Measurements from ENCODE around the gene MAN2A1. TPM values are rescaled to one million over a fixed set of nuclear protein-coding genes. Genes with fewer than 3 reads are reported as not detected.

Gene MAN2A1
- total and polyA plus RNA-seq, 4 donors = 29.5 to 107 (median 42.0) TPM

- peak overlapping the region; percentile 47 for H3K27ac ChIP-seq (ENCODE audit: low read depth, low read length)
- no peak overlapping the region for H3K4me3 ChIP-seq (ENCODE audit: low read depth, low read length)
- peaks cover 9% of the 10 kb centered on the region for H3K4me1 ChIP-seq (ENCODE audit: control insufficient read depth, insufficient read depth, low read length)
- no peaks in the 10 kb centered on the region for H3K36me3 ChIP-seq (ENCODE audit: control insufficient read depth, insufficient read depth, low read length)
- H3K9me3 ChIP-seq (ENCODE audit: control insufficient read depth, insufficient read depth, low read length) = no peaks in the 10 kb centered on the region
- peak in 2 of 6 donors; percentile 43 to 53 for DNase-seq (ENCODE audit: low read depth in 4 of 6, low spot score in 6 of 6)
- WGBS (ENCODE audit: insufficient coverage) = 29% methylated on average over 7 of the region's 9 CpGs
- no peaks in the 10 kb centered on the region for H3K27me3 ChIP-seq (ENCODE audit: control insufficient read depth, insufficient read depth, low read length)
Observed at GRCh38 chr5:109898269-109899162, 208.8 kb downstream of the MAN2A1 start.

GRCh38 chr5:109899163-109899535 lies 209.4 kb downstream of the MAN2A1 start:
- no peaks in the 10 kb centered on the region for H3K9me3 ChIP-seq (ENCODE audit: control insufficient read depth, insufficient read depth, low read length)
- H3K27ac ChIP-seq (ENCODE audit: low read depth, low read length) = no peak overlapping the region
- peak in 1 of 6 donors; percentile 20 for DNase-seq (ENCODE audit: low read depth in 4 of 6, low spot score in 6 of 6)
- H3K4me1 ChIP-seq (ENCODE audit: control insufficient read depth, insufficient read depth, low read length) = peaks cover 9% of the 10 kb centered on the region
- no peaks in the 10 kb centered on the region for H3K36me3 ChIP-seq (ENCODE audit: control insufficient read depth, insufficient read depth, low read length)
- H3K4me3 ChIP-seq (ENCODE audit: low read depth, low read length) = no peak overlapping the region
- 36% methylated on average over 8 of the region's 8 CpGs for WGBS (ENCODE audit: insufficient coverage)
- no peaks in the 10 kb centered on the region for H3K27me3 ChIP-seq (ENCODE audit: control insufficient read depth, insufficient read depth, low read length)

GRCh38 chr5:109900461-109900860 lies 210.7 kb downstream of the MAN2A1 start:
- no peak overlapping the region for H3K4me3 ChIP-seq (ENCODE audit: low read depth, low read length)
- DNase-seq (ENCODE audit: low read depth in 4 of 6, low spot score in 6 of 6) = no peak
- H3K9me3 ChIP-seq (ENCODE audit: control insufficient read depth, insufficient read depth, low read length) = no peaks in the 10 kb centered on the region
- no CpG with 5 or more reads among the region's 3 CpGs for WGBS (ENCODE audit: insufficient coverage)
- H3K4me1 ChIP-seq (ENCODE audit: control insufficient read depth, insufficient read depth, low read length) = peaks cover 9% of the 10 kb centered on the region
- no peak overlapping the region for H3K27ac ChIP-seq (ENCODE audit: low read depth, low read length)
- H3K27me3 ChIP-seq (ENCODE audit: control insufficient read depth, insufficient read depth, low read length) = no peaks in the 10 kb centered on the region
- H3K36me3 ChIP-seq (ENCODE audit: control insufficient read depth, insufficient read depth, low read length) = no peaks in the 10 kb centered on the region

- 93% methylated on average over 2 of the region's 3 CpGs for WGBS (ENCODE audit: insufficient coverage)
- H3K4me3 ChIP-seq (ENCODE audit: low read depth, low read length) = no peak overlapping the region
- H3K9me3 ChIP-seq (ENCODE audit: control insufficient read depth, insufficient read depth, low read length) = no peaks in the 10 kb centered on the region
- DNase-seq (ENCODE audit: low read depth in 4 of 6, low spot score in 6 of 6) = no peak
- peaks cover 9% of the 10 kb centered on the region for H3K4me1 ChIP-seq (ENCODE audit: control insufficient read depth, insufficient read depth, low read length)
- H3K36me3 ChIP-seq (ENCODE audit: control insufficient read depth, insufficient read depth, low read length) = no peaks in the 10 kb centered on the region
- no peak overlapping the region for H3K27ac ChIP-seq (ENCODE audit: low read depth, low read length)
- H3K27me3 ChIP-seq (ENCODE audit: control insufficient read depth, insufficient read depth, low read length) = no peaks in the 10 kb centered on the region
Observed at GRCh38 chr5:109900911-109901627, 211.3 kb downstream of the MAN2A1 start.

- Histone ChIP-seq H3K9me3 (ENCODE audit: control insufficient read depth, insufficient read depth, low read length) (no peaks in the 10 kb centered on the region), H3K4me3 (ENCODE audit: low read depth, low read length) (no peak overlapping the region), H3K27ac (ENCODE audit: low read depth, low read length) (no peak overlapping the region), H3K27me3 (ENCODE audit: control insufficient read depth, insufficient read depth, low read length) (no peaks in the 10 kb centered on the region), H3K36me3 (ENCODE audit: control insufficient read depth, insufficient read depth, low read length) (no peaks in the 10 kb centered on the region), H3K4me1 (ENCODE audit: control insufficient read depth, insufficient read depth, low read length) (peaks cover 9% of the 10 kb centered on the region)
- WGBS (ENCODE audit: insufficient coverage) = no CpG with 5 or more reads among the region's 1 CpG
- no peak for DNase-seq (ENCODE audit: low read depth in 4 of 6, low spot score in 6 of 6)
Observed at GRCh38 chr5:109901628-109901981, 211.9 kb downstream of the MAN2A1 start.

- WGBS (ENCODE audit: insufficient coverage) = 20% methylated on average over 1 of the region's 2 CpGs
- no peak overlapping the region for H3K27ac ChIP-seq (ENCODE audit: low read depth, low read length)
- peak in 1 of 6 donors; percentile 40 for DNase-seq (ENCODE audit: low read depth in 4 of 6, low spot score in 6 of 6)
- peaks cover 9% of the 10 kb centered on the region for H3K4me1 ChIP-seq (ENCODE audit: control insufficient read depth, insufficient read depth, low read length)
- no peaks in the 10 kb centered on the region for H3K36me3 ChIP-seq (ENCODE audit: control insufficient read depth, insufficient read depth, low read length)
- no peak overlapping the region for H3K4me3 ChIP-seq (ENCODE audit: low read depth, low read length)
- no peaks in the 10 kb centered on the region for H3K27me3 ChIP-seq (ENCODE audit: control insufficient read depth, insufficient read depth, low read length)
- H3K9me3 ChIP-seq (ENCODE audit: control insufficient read depth, insufficient read depth, low read length) = no peaks in the 10 kb centered on the region
Observed at GRCh38 chr5:109903061-109903460, 213.3 kb downstream of the MAN2A1 start.

- H3K27me3 ChIP-seq (ENCODE audit: control insufficient read depth, insufficient read depth, low read length) = no peaks in the 10 kb centered on the region
- H3K4me1 ChIP-seq (ENCODE audit: control insufficient read depth, insufficient read depth, low read length) = no peaks in the 10 kb centered on the region
- no peaks in the 10 kb centered on the region for H3K36me3 ChIP-seq (ENCODE audit: control insufficient read depth, insufficient read depth, low read length)
- no peak overlapping the region for H3K4me3 ChIP-seq (ENCODE audit: low read depth, low read length)
- H3K9me3 ChIP-seq (ENCODE audit: control insufficient read depth, insufficient read depth, low read length) = no peaks in the 10 kb centered on the region
- DNase-seq (ENCODE audit: low read depth in 4 of 6, low spot score in 6 of 6) = peak in 2 of 6 donors; percentile 15 to 47
- 50% methylated on average over 1 of the region's 1 CpG for WGBS (ENCODE audit: insufficient coverage)
- H3K27ac ChIP-seq (ENCODE audit: low read depth, low read length) = no peak overlapping the region
Observed at GRCh38 chr5:109905906-109906305, 216.2 kb downstream of the MAN2A1 start.

- no peaks in the 10 kb centered on the region for H3K9me3 ChIP-seq (ENCODE audit: control insufficient read depth, insufficient read depth, low read length)
- no peaks in the 10 kb centered on the region for H3K36me3 ChIP-seq (ENCODE audit: control insufficient read depth, insufficient read depth, low read length)
- H3K4me3 ChIP-seq (ENCODE audit: low read depth, low read length) = no peak overlapping the region
- H3K4me1 ChIP-seq (ENCODE audit: control insufficient read depth, insufficient read depth, low read length) = no peaks in the 10 kb centered on the region
- no peaks in the 10 kb centered on the region for H3K27me3 ChIP-seq (ENCODE audit: control insufficient read depth, insufficient read depth, low read length)
- WGBS (ENCODE audit: insufficient coverage) = 79% methylated on average over 3 of the region's 3 CpGs
- H3K27ac ChIP-seq (ENCODE audit: low read depth, low read length) = no peak overlapping the region
- DNase-seq (ENCODE audit: low read depth in 4 of 6, low spot score in 6 of 6) = no peak
Observed at GRCh38 chr5:109907189-109907588, 217.5 kb downstream of the MAN2A1 start.

GRCh38 chr5:109907731-109908130 lies 218.0 kb downstream of the MAN2A1 start:
- 40% methylated on average over 2 of the region's 2 CpGs for WGBS (ENCODE audit: insufficient coverage)
- H3K4me3 ChIP-seq (ENCODE audit: low read depth, low read length) = no peak overlapping the region
- no peak overlapping the region for H3K27ac ChIP-seq (ENCODE audit: low read depth, low read length)
- no peaks in the 10 kb centered on the region for H3K27me3 ChIP-seq (ENCODE audit: control insufficient read depth, insufficient read depth, low read length)
- peak in 2 of 6 donors; percentile 55 to 60 for DNase-seq (ENCODE audit: low read depth in 4 of 6, low spot score in 6 of 6)
- H3K36me3 ChIP-seq (ENCODE audit: control insufficient read depth, insufficient read depth, low read length) = no peaks in the 10 kb centered on the region
- no peaks in the 10 kb centered on the region for H3K9me3 ChIP-seq (ENCODE audit: control insufficient read depth, insufficient read depth, low read length)
- H3K4me1 ChIP-seq (ENCODE audit: control insufficient read depth, insufficient read depth, low read length) = no peaks in the 10 kb centered on the region
